ENCODE data around the gene FAS. TPM values are rescaled to one million over a fixed set of nuclear protein-coding genes. Genes with fewer than 3 reads are reported as not detected.

Gene FAS
- total RNA-seq, 3 donors from 2014 or later (not counting 1 experiment from before 2014, with no cell fraction given): 17.3 to 29.9 (median 26.5) TPM

DNA sequence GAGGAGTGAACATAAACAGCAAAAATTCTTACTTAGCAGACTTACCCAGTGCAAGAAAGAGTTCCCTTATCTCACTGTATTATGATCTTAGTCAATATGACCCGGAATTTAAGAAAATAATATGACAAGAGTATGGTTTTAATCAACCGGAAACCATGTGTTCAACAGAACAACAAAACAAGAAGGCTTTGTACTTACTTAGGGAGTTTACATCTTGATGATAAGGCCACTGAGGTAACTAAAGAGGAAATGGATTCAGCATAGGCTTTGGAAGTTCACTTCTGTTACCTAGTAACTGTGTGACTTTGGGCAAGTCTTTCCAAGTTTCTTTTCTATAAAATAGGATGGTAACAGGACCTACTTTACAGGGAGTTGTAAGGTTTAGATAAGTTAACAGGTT lies 7.4 kb upstream of the FAS start:
- peak in 1 of 3 donors; percentile 52 for ATAC-seq
- Histone ChIP-seq H3K4me3 (ENCODE audit: low read length) (no peak overlapping the region), H3K27ac (ENCODE audit: low read length) (no peak overlapping the region), H3K4me1 (ENCODE audit: control insufficient read depth, insufficient read depth, low read length) (peaks cover 7% of the 10 kb centered on the region), H3K27me3 (ENCODE audit: control insufficient read depth, insufficient read depth, low read length) (no peaks in the 10 kb centered on the region), H3K36me3 (ENCODE audit: control insufficient read depth, insufficient read depth, low read length) (no peaks in the 10 kb centered on the region), H3K9me3 (ENCODE audit: control insufficient read depth, insufficient read depth, low read length) (no peaks in the 10 kb centered on the region)
- 88% methylated on average over 1 of the region's 2 CpGs for WGBS (ENCODE audit: insufficient coverage)
- H3K27ac Mint-ChIP-seq: peak overlapping the region in 1 of 2 donors; percentile 32
- peaks cover 16 to 21% of the 10 kb centered on the region in 2 donors for H3K4me1 Mint-ChIP-seq
- TF ChIP-seq, protein P1, sequence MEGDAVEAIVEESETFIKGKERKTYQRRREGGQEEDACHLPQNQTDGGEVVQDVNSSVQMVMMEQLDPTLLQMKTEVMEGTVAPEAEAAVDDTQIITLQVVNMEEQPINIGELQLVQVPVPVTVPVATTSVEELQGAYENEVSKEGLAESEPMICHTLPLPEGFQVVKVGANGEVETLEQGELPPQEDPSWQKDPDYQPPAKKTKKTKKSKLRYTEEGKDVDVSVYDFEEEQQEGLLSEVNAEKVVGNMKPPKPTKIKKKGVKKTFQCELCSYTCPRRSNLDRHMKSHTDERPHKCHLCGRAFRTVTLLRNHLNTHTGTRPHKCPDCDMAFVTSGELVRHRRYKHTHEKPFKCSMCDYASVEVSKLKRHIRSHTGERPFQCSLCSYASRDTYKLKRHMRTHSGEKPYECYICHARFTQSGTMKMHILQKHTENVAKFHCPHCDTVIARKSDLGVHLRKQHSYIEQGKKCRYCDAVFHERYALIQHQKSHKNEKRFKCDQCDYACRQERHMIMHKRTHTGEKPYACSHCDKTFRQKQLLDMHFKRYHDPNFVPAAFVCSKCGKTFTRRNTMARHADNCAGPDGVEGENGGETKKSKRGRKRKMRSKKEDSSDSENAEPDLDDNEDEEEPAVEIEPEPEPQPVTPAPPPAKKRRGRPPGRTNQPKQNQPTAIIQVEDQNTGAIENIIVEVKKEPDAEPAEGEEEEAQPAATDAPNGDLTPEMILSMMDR (IDR thresholded peaks at IDR 0.05): no peak
- no peaks in the 10 kb centered on the region for H3K36me3 Mint-ChIP-seq
- intact Hi-C loops (cut with micrococcal nuclease): no loop called here
- no peak overlapping the region for H3K4me3 Mint-ChIP-seq
- DNase-seq: no peak
- H3K9me3 Mint-ChIP-seq: peaks cover 3% of the 10 kb centered on the region in 2 donors
- no peaks in the 10 kb centered on the region for H3K27me3 Mint-ChIP-seq (ENCODE audit: low read depth in 2 of 2)

DNA sequence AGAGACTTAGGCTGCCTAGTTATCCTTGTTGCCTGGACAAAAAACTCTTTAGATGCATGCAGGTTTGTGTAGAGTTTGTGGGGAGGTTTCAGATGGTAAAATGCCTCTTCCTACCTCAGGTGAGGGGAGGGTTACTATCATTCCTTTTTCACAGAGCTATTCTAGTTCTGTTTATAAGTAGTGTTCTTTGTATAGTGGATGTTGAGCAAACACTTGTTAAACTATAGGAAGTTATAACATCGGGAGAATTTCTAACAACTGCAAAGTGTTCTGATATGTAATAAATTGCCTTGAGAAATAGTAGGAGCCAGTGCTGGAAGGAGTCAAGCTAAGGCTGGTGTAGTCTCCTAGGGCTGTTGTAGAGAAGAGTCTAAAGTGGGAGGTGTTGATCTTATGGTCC lies 6.7 kb upstream of the FAS start:
- 88% methylated on average over 1 of the region's 1 CpG for WGBS (ENCODE audit: insufficient coverage)
- no peaks in the 10 kb centered on the region for H3K9me3 ChIP-seq (ENCODE audit: control insufficient read depth, insufficient read depth, low read length)
- no peaks in the 10 kb centered on the region for H3K27me3 Mint-ChIP-seq (ENCODE audit: low read depth in 2 of 2)
- H3K27ac ChIP-seq (ENCODE audit: low read length): no peak overlapping the region
- peaks cover 7% of the 10 kb centered on the region for H3K4me1 ChIP-seq (ENCODE audit: control insufficient read depth, insufficient read depth, low read length)
- intact Hi-C loops (cut with micrococcal nuclease): no loop called here
- no peak overlapping the region for H3K4me3 ChIP-seq (ENCODE audit: low read length)
- H3K4me1 Mint-ChIP-seq: peaks cover 17 to 21% of the 10 kb centered on the region in 2 donors
- no peak overlapping the region for H3K4me3 Mint-ChIP-seq
- H3K27me3 ChIP-seq (ENCODE audit: control insufficient read depth, insufficient read depth, low read length): no peaks in the 10 kb centered on the region
- H3K9me3 Mint-ChIP-seq: peaks cover 3% of the 10 kb centered on the region in 2 donors
- TF ChIP-seq, protein P1 (IDR thresholded peaks at IDR 0.05): no peak
- peak overlapping the region; percentile 55 to 57 for H3K27ac Mint-ChIP-seq
- ATAC-seq (no peak), DNase-seq (no peak)
- H3K36me3 ChIP-seq (ENCODE audit: control insufficient read depth, insufficient read depth, low read length): no peaks in the 10 kb centered on the region
- H3K36me3 Mint-ChIP-seq: no peaks in the 10 kb centered on the region

GRCh38 chr10:88984525-88984924 lies 6.1 kb upstream of the FAS start:
- Mint-ChIP-seq H3K9me3 (peaks cover 3% of the 10 kb centered on the region in 2 donors), H3K27me3 (ENCODE audit: low read depth in 2 of 2) (no peaks in the 10 kb centered on the region), H3K4me1 (peaks cover 20 to 26% of the 10 kb centered on the region in 2 donors), H3K4me3 (no peak overlapping the region), H3K36me3 (no peaks in the 10 kb centered on the region), H3K27ac (peak overlapping the region; percentile 55 to 57)
- Histone ChIP-seq H3K27me3 (ENCODE audit: control insufficient read depth, insufficient read depth, low read length) (no peaks in the 10 kb centered on the region), H3K9me3 (ENCODE audit: control insufficient read depth, insufficient read depth, low read length) (no peaks in the 10 kb centered on the region), H3K27ac (ENCODE audit: low read length) (no peak overlapping the region), H3K4me3 (ENCODE audit: low read length) (no peak overlapping the region), H3K4me1 (ENCODE audit: control insufficient read depth, insufficient read depth, low read length) (peaks cover 10% of the 10 kb centered on the region), H3K36me3 (ENCODE audit: control insufficient read depth, insufficient read depth, low read length) (no peaks in the 10 kb centered on the region)
- no peak for DNase-seq
- ATAC-seq: no peak
- intact Hi-C loops (cut with micrococcal nuclease): no loop called here
- TF ChIP-seq, protein P1 (IDR thresholded peaks at IDR 0.05): no peak

All from natural killer cell (primary cell).